ENCODE measurements around the gene RYR3.

RYR3 gene

GRCh38 chr15:33670567-33670966 lies 359.8 kb downstream of the RYR3 start:
- Histone ChIP-seq H3K27me3 (replicated peaks; ENCODE audit: control insufficient read depth, insufficient read depth, low read length) (peaks cover 1% of the 10 kb centered on the region; the same call in 1 of the 2 replicates), H3K4me3 (replicated peaks; ENCODE audit: low read depth, low read length) (no peak overlapping the region), H3K36me3 (ENCODE audit: control insufficient read depth, insufficient read depth, low read length) (no peaks in the 10 kb centered on the region)
- no peak for DNase-seq (ENCODE audit: extremely low read depth, insufficient read length)
- no peak for TF ChIP-seq CTCF (IDR thresholded peaks at IDR 0.05; ENCODE audit: insufficient read depth, low read length, poor library complexity, severe bottlenecking)

GRCh38 chr15:33671456-33671855 lies 360.7 kb downstream of the RYR3 start:
- peaks cover 2% of the 10 kb centered on the region; the same call in 1 of the 2 replicates for H3K27me3 ChIP-seq (replicated peaks; ENCODE audit: control insufficient read depth, insufficient read depth, low read length)
- no peaks in the 10 kb centered on the region for H3K36me3 ChIP-seq (ENCODE audit: control insufficient read depth, insufficient read depth, low read length)
- no peak for DNase-seq (ENCODE audit: extremely low read depth, insufficient read length)
- no peak overlapping the region for H3K4me3 ChIP-seq (replicated peaks; ENCODE audit: low read depth, low read length)
- no peak for TF ChIP-seq CTCF (IDR thresholded peaks at IDR 0.05; ENCODE audit: insufficient read depth, low read length, poor library complexity, severe bottlenecking)

- Histone ChIP-seq H3K4me3 (replicated peaks; ENCODE audit: low read depth, low read length) (no peak overlapping the region), H3K27me3 (replicated peaks; ENCODE audit: control insufficient read depth, insufficient read depth, low read length) (peaks cover 6% of the 10 kb centered on the region; the same call in 1 of the 2 replicates), H3K36me3 (ENCODE audit: control insufficient read depth, insufficient read depth, low read length) (no peaks in the 10 kb centered on the region)
- DNase-seq (ENCODE audit: extremely low read depth, insufficient read length), result no peak
- TF ChIP-seq CTCF (IDR thresholded peaks at IDR 0.05; ENCODE audit: insufficient read depth, low read length, poor library complexity, severe bottlenecking), result peak; percentile 62
These were observed 364.5 kb downstream of the RYR3 start for GRCh38 chr15:33675246-33675645.

GRCh38 chr15:33677238-33677830 lies 366.6 kb downstream of the RYR3 start:
- no peak for DNase-seq (ENCODE audit: extremely low read depth, insufficient read length)
- H3K4me3 ChIP-seq (replicated peaks; ENCODE audit: low read depth, low read length), result no peak overlapping the region
- H3K36me3 ChIP-seq (ENCODE audit: control insufficient read depth, insufficient read depth, low read length), result no peaks in the 10 kb centered on the region
- no peak for TF ChIP-seq CTCF (IDR thresholded peaks at IDR 0.05; ENCODE audit: insufficient read depth, low read length, poor library complexity, severe bottlenecking)
- peaks cover 6% of the 10 kb centered on the region; the same call in 1 of the 2 replicates for H3K27me3 ChIP-seq (replicated peaks; ENCODE audit: control insufficient read depth, insufficient read depth, low read length)

GRCh38 chr15:33678176-33678575 lies 367.4 kb downstream of the RYR3 start:
- H3K27me3 ChIP-seq (replicated peaks; ENCODE audit: control insufficient read depth, insufficient read depth, low read length), result peaks cover 6% of the 10 kb centered on the region
- no peak for TF ChIP-seq CTCF (IDR thresholded peaks at IDR 0.05; ENCODE audit: insufficient read depth, low read length, poor library complexity, severe bottlenecking)

GRCh38 chr15:33678602-33679001 lies 367.8 kb downstream of the RYR3 start:
- TF ChIP-seq CTCF (IDR thresholded peaks at IDR 0.05; ENCODE audit: insufficient read depth, low read length, poor library complexity, severe bottlenecking), result no peak
- no peaks in the 10 kb centered on the region for H3K36me3 ChIP-seq (ENCODE audit: control insufficient read depth, insufficient read depth, low read length)
- no peak overlapping the region for H3K4me3 ChIP-seq (replicated peaks; ENCODE audit: low read depth, low read length)
- H3K27me3 ChIP-seq (replicated peaks; ENCODE audit: control insufficient read depth, insufficient read depth, low read length), result peaks cover 6% of the 10 kb centered on the region
- DNase-seq (ENCODE audit: extremely low read depth, insufficient read length), result no peak

More at GRCh38 chr15:33678176-33678575, 367.4 kb downstream of the RYR3 start:
- DNase-seq (ENCODE audit: extremely low read depth, insufficient read length), result no peak
- no peak overlapping the region for H3K4me3 ChIP-seq (replicated peaks; ENCODE audit: low read depth, low read length)
- no peaks in the 10 kb centered on the region for H3K36me3 ChIP-seq (ENCODE audit: control insufficient read depth, insufficient read depth, low read length)
